SK-N-SH treated with all-trans-retinoic acid at 6 μM for 48 hours (cell line): Measurements from ENCODE around the gene RAP1GAP.

ENCODE experiments used
- ARNTL ChIP-seq: fragments of 450-650 bp; formaldehyde crosslinking; IDR thresholded peaks from 2 replicates; pipeline ENCODE4 v1.5.0; 2020; ENCODE audit warnings: low read depth, mild to moderate bottlenecking, moderate library complexity, borderline replicate concordance
- CREB5 ChIP-seq: fragments of 250-450 bp; sonication (Bioruptor Pico); IDR thresholded peaks from 2 replicates; pipeline ENCODE4 v1.5.1; 2020; ENCODE audit warnings: low read depth, mild to moderate bottlenecking, moderate library complexity
- CSDC2 ChIP-seq: fragments of 250-450 bp; sonication (Bioruptor Pico); IDR thresholded peaks from 2 replicates; pipeline ENCODE4 v1.5.0; 2020; ENCODE audit warnings: mild to moderate bottlenecking, moderate library complexity
- ISL1 ChIP-seq: fragments of 250-450 bp; sonication (Bioruptor Pico); IDR thresholded peaks from 2 replicates; pipeline ENCODE4 v2.1.2; 2022; ENCODE audit warnings: mild to moderate bottlenecking, moderate library complexity
- OSR1 ChIP-seq: fragments of 250-450 bp; sonication (Bioruptor Pico); IDR thresholded peaks from 2 replicates; pipeline ENCODE4 v1.8.0; 2022; ENCODE audit warnings: moderate library complexity, mild to moderate bottlenecking, inconsistent platforms
- PATZ1 ChIP-seq: fragments of 250-450 bp; sonication (Bioruptor Pico); IDR thresholded peaks from 2 replicates; pipeline ENCODE4 v1.8.0; 2020; ENCODE audit warnings: mild to moderate bottlenecking, moderate library complexity, borderline replicate concordance
- POU6F1 ChIP-seq: fragments of 250-450 bp; sonication (Bioruptor Pico); IDR thresholded peaks from 2 replicates; pipeline ENCODE4 v1.8.0; 2021; ENCODE audit warnings: low read depth, mild to moderate bottlenecking, moderate library complexity, borderline replicate concordance
- ZFP3 ChIP-seq: fragments of 250-450 bp; sonication (Bioruptor Pico); IDR thresholded peaks from 2 replicates; pipeline ENCODE4 v1.5.0; 2020; ENCODE audit warnings: mild to moderate bottlenecking, moderate library complexity
- ZFP30 ChIP-seq: fragments of 450-650 bp; formaldehyde crosslinking; IDR thresholded peaks from 2 replicates; pipeline ENCODE4 v1.5.0; 2022; ENCODE audit warnings: mild to moderate bottlenecking, moderate library complexity
- ZNF565 ChIP-seq: fragments of 450-650 bp; formaldehyde crosslinking; conservative IDR thresholded peaks from 2 replicates; pipeline ENCODE4 v1.5.0; 2020; ENCODE audit warnings: low read depth, mild to moderate bottlenecking, moderate library complexity
- ZNF70 ChIP-seq: fragments of 450-650 bp; formaldehyde crosslinking; IDR thresholded peaks from 2 replicates; pipeline ENCODE4 v1.5.0; 2020; ENCODE audit warnings: mild to moderate bottlenecking, moderate library complexity
- ZNF8 ChIP-seq: fragments of 450-650 bp; formaldehyde crosslinking; IDR thresholded peaks from 2 replicates; pipeline ENCODE4 v1.5.0; 2020; ENCODE audit warnings: mild to moderate bottlenecking, moderate library complexity

GRCh38 chr1:21670059-21670881 lies 1.1 kb upstream of the RAP1GAP start:
- TF ChIP-seq ZFP30 (CRISPR knock-in tag) (no peak), PATZ1 (CRISPR knock-in tag) (no peak), ARNTL (no peak), ZNF8 (CRISPR knock-in tag) (no peak), CREB5 (no peak), POU6F1 (CRISPR knock-in tag) (no peak), ZNF565 (CRISPR knock-in tag) (no peak), CSDC2 (CRISPR knock-in tag) (no peak), OSR1 (CRISPR knock-in tag) (no peak), ZNF70 (CRISPR knock-in tag) (no peak), ZFP3 (CRISPR knock-in tag) (no peak), ISL1 (CRISPR knock-in tag) (no peak)
